TTC549 (cell line): ENCODE measurements around the gene EML1.
"Not testable (repeated sequence)": the region's sequence is repeated elsewhere in the genome, so short reads cannot be mapped to it uniquely, and the experiment has no call there.

ENCODE experiments used
- FAIRE-seq: peaks from 2 replicates; lab custom pipeline; 2012; peaks lifted over from hg19 to GRCh38; lab: Jason Lieb, UNC

The EML1 gene

GRCh38 chr14:99940064-99940463 lies 146.9 kb downstream of the EML1 start:
- no peak for FAIRE-seq

GRCh38 chr14:99941211-99941610 lies 148.0 kb downstream of the EML1 start:
- no peak for FAIRE-seq

- FAIRE-seq: no peak
These were observed 150.4 kb downstream of the EML1 start for GRCh38 chr14:99943620-99944019.

GRCh38 chr14:99944241-99944651 lies 151.0 kb downstream of the EML1 start:
- no peak for FAIRE-seq

GRCh38 chr14:99945732-99946651 lies 152.8 kb downstream of the EML1 start:
- FAIRE-seq: no peak

- no peak for FAIRE-seq
These were observed 153.7 kb downstream of the EML1 start for GRCh38 chr14:99946652-99947489.

GRCh38 chr14:99947695-99948094 lies 154.5 kb downstream of the EML1 start:
- no peak for FAIRE-seq

GRCh38 chr14:99949011-99949732 lies 156.0 kb downstream of the EML1 start:
- not testable (repeated sequence) for FAIRE-seq

GRCh38 chr14:99950181-99950580 lies 157.0 kb downstream of the EML1 start:
- FAIRE-seq: no peak

- FAIRE-seq: no peak
These were observed 157.9 kb downstream of the EML1 start for GRCh38 chr14:99951085-99951484.

GRCh38 chr14:99952039-99952438 lies 158.8 kb downstream of the EML1 start:
- no peak for FAIRE-seq

GRCh38 chr14:99952453-99952852 lies 159.2 kb downstream of the EML1 start:
- FAIRE-seq: no peak

GRCh38 chr14:99955826-99956455 lies 162.7 kb downstream of the EML1 start:
- no peak for FAIRE-seq

- FAIRE-seq: no peak
These were observed 165.2 kb downstream of the EML1 start for GRCh38 chr14:99958380-99958779.

GRCh38 chr14:99961826-99962518 lies 168.8 kb downstream of the EML1 start:
- FAIRE-seq: no peak

- FAIRE-seq: no peak
These were observed 171.8 kb downstream of the EML1 start for GRCh38 chr14:99964979-99965378.

GRCh38 chr14:99966037-99966835 lies 173.0 kb downstream of the EML1 start:
- no peak for FAIRE-seq

GRCh38 chr14:99966912-99967311 lies 173.7 kb downstream of the EML1 start:
- FAIRE-seq: no peak

GRCh38 chr14:99968191-99968920 lies 175.1 kb downstream of the EML1 start:
- no peak for FAIRE-seq

GRCh38 chr14:99968941-99969340 lies 175.7 kb downstream of the EML1 start:
- no peak for FAIRE-seq
